ENCODE measurements around the gene MTX3. TPM values are rescaled to one million over a fixed set of nuclear protein-coding genes. Genes with fewer than 3 reads are reported as not detected.
A peak's percentile ranks its signal among the peaks of the same experiment; 100 is the strongest.

Gene MTX3
- total RNA-seq, 3 donors from 2014 or later (not counting 1 experiment from before 2014, with no cell fraction given): 10.6 to 13.6 (median 10.9) TPM

DNA sequence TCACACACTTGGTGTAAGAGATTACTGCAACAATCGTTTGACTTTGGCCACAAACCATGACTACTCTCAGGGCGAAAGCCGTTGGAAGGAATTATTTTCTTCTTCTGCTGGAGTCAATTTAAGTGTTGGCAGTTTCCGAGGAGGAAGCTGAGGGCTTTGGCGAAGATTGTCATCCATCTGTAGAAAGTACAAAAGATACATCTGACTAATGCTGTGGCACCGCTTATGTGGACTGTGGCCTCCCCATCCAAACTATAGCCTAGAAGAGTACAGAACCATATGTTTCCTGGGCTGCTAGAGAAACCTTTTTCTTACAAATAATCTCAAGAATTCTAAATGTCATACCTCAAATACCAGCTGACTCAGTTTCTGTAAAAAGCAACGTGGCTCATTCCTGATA is 7.4 kb downstream of the MTX3 start:
- Mint-ChIP-seq H3K9me3 (no peaks in the 10 kb centered on the region), H3K4me1 (no peaks in the 10 kb centered on the region), H3K4me3 (no peak overlapping the region), H3K27me3 (ENCODE audit: low read depth in 2 of 2) (no peaks in the 10 kb centered on the region), H3K36me3 (peaks cover 46% of the 10 kb centered on the region), H3K27ac (no peak overlapping the region)
- H3K9me3 ChIP-seq (ENCODE audit: control insufficient read depth, insufficient read depth, low read length): no peaks in the 10 kb centered on the region
- no peak overlapping the region for H3K4me3 ChIP-seq (ENCODE audit: low read length)
- TF ChIP-seq, protein P1, sequence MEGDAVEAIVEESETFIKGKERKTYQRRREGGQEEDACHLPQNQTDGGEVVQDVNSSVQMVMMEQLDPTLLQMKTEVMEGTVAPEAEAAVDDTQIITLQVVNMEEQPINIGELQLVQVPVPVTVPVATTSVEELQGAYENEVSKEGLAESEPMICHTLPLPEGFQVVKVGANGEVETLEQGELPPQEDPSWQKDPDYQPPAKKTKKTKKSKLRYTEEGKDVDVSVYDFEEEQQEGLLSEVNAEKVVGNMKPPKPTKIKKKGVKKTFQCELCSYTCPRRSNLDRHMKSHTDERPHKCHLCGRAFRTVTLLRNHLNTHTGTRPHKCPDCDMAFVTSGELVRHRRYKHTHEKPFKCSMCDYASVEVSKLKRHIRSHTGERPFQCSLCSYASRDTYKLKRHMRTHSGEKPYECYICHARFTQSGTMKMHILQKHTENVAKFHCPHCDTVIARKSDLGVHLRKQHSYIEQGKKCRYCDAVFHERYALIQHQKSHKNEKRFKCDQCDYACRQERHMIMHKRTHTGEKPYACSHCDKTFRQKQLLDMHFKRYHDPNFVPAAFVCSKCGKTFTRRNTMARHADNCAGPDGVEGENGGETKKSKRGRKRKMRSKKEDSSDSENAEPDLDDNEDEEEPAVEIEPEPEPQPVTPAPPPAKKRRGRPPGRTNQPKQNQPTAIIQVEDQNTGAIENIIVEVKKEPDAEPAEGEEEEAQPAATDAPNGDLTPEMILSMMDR (IDR thresholded peaks at IDR 0.05): no peak
- WGBS (ENCODE audit: insufficient coverage): 96% methylated on average over 7 of the region's 7 CpGs
- no peak for ATAC-seq
- no peaks in the 10 kb centered on the region for H3K4me1 ChIP-seq (ENCODE audit: control insufficient read depth, insufficient read depth, low read length)
- H3K27ac ChIP-seq (ENCODE audit: low read length): no peak overlapping the region
- intact Hi-C loops (cut with micrococcal nuclease): no loop called here
- H3K27me3 ChIP-seq (ENCODE audit: control insufficient read depth, insufficient read depth, low read length): no peaks in the 10 kb centered on the region
- DNase-seq: no peak
- H3K36me3 ChIP-seq (ENCODE audit: control insufficient read depth, insufficient read depth, low read length): peaks cover 69% of the 10 kb centered on the region

DNA sequence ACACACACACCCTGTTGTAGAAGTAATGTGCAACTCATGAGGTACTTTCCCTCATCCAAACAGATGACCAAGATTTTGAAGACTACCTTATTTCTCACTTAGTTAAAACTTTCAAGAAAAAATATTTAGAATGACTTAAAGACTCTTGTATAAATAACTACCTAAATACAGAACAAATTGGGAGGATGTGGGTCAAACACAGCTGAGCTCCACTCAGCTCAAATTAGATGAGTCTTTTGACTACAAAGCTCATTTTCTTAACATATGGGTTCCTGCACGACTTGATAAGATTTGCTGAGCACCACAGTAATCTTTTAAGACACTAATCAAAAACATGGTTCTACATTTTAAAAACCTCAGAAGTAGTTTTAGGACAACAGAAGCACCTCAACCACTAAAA is 8.9 kb downstream of the MTX3 start:
- intact Hi-C loops (cut with micrococcal nuclease): no loop called here
- Mint-ChIP-seq H3K9me3 (no peaks in the 10 kb centered on the region), H3K36me3 (peaks cover 59% of the 10 kb centered on the region), H3K27me3 (ENCODE audit: low read depth in 2 of 2) (no peaks in the 10 kb centered on the region), H3K4me1 (no peaks in the 10 kb centered on the region), H3K27ac (no peak overlapping the region), H3K4me3 (no peak overlapping the region)
- ATAC-seq (no peak), DNase-seq (peak in 1 of 2 donors; percentile 3)
- Histone ChIP-seq H3K9me3 (ENCODE audit: control insufficient read depth, insufficient read depth, low read length) (no peaks in the 10 kb centered on the region), H3K4me3 (ENCODE audit: low read length) (no peak overlapping the region), H3K27ac (ENCODE audit: low read length) (no peak overlapping the region), H3K4me1 (ENCODE audit: control insufficient read depth, insufficient read depth, low read length) (no peaks in the 10 kb centered on the region), H3K27me3 (ENCODE audit: control insufficient read depth, insufficient read depth, low read length) (no peaks in the 10 kb centered on the region), H3K36me3 (ENCODE audit: control insufficient read depth, insufficient read depth, low read length) (peaks cover 73% of the 10 kb centered on the region)
- 38% methylated on average over 1 of the region's 1 CpG for WGBS (ENCODE audit: insufficient coverage)
- TF ChIP-seq, protein P1 (IDR thresholded peaks at IDR 0.05): no peak

DNA sequence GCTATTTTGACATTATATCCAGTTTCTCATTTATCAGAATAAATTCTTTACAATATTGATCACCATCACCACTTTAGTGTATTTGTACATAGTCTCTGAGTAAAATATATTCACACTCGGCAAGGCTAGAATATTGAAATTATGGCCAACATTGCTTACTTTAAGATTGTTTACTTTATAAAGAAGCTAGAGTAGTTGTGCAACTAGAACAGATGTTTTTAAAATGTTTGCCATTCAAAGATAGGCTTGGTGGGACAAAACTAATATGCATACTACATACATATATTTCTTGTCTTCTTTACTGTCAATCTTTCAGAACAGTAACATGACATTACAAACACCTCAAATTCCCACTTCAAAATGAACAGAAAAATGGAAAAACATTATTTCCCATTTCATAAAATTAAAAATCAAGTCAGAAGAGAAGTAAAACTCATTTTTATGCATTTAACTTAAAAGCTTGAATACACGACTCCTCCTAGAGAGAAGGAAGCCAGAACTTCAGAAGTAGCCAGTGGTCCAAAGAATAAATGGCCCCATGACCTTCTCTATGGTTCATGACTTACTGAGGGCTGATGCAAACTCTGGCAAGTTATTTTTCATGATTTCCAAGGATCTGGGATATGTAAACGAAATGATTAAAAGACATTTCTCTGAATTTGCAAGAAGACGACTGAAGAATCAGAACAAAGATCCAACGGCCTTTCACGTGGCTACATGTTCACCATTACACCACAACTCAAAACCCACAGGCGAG is 14.1 kb downstream of the MTX3 start:
- Mint-ChIP-seq H3K4me3 (no peak overlapping the region), H3K36me3 (peaks cover 26% of the 10 kb centered on the region), H3K4me1 (no peaks in the 10 kb centered on the region), H3K27ac (no peak overlapping the region), H3K9me3 (no peaks in the 10 kb centered on the region), H3K27me3 (ENCODE audit: low read depth in 2 of 2) (peaks cover 0 to 3% of the 10 kb centered on the region in 2 donors)
- WGBS (ENCODE audit: insufficient coverage): 92% methylated on average over 6 of the region's 7 CpGs
- Histone ChIP-seq H3K9me3 (ENCODE audit: control insufficient read depth, insufficient read depth, low read length) (no peaks in the 10 kb centered on the region), H3K27me3 (ENCODE audit: control insufficient read depth, insufficient read depth, low read length) (no peaks in the 10 kb centered on the region), H3K4me3 (ENCODE audit: low read length) (no peak overlapping the region), H3K4me1 (ENCODE audit: control insufficient read depth, insufficient read depth, low read length) (no peaks in the 10 kb centered on the region), H3K36me3 (ENCODE audit: control insufficient read depth, insufficient read depth, low read length) (peaks cover 35% of the 10 kb centered on the region), H3K27ac (ENCODE audit: low read length) (no peak overlapping the region)
- ATAC-seq (no peak), DNase-seq (no peak)
- intact Hi-C loops (cut with micrococcal nuclease): no loop called here
- TF ChIP-seq, protein P1 (IDR thresholded peaks at IDR 0.05): no peak

DNA sequence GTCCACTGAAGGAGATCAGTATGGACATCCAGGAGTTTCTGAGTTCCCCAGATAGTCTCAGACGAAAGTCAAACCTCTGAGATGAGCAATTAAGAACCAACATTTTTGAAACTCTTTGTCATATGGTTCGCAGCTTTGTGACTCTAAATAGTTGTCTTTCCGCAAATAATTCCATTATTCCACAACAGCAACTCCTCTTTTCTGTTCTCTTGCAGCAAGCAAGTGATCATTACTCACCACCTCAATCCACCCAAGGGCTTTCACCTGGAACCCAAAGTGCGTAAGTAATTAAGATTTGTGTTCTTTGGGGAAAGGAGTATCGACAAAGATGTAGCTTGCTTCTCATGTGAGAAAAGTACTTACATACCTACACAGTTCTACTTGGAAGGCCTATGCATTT is 15.6 kb downstream of the MTX3 start:
- H3K4me3 ChIP-seq (ENCODE audit: low read length): no peak overlapping the region
- H3K4me1 Mint-ChIP-seq: no peaks in the 10 kb centered on the region
- ATAC-seq: no peak
- H3K27ac ChIP-seq (ENCODE audit: low read length): no peak overlapping the region
- intact Hi-C loops (cut with micrococcal nuclease): no loop called here
- no peaks in the 10 kb centered on the region for H3K4me1 ChIP-seq (ENCODE audit: control insufficient read depth, insufficient read depth, low read length)
- H3K9me3 ChIP-seq (ENCODE audit: control insufficient read depth, insufficient read depth, low read length): no peaks in the 10 kb centered on the region
- H3K36me3 ChIP-seq (ENCODE audit: control insufficient read depth, insufficient read depth, low read length): peaks cover 25% of the 10 kb centered on the region
- DNase-seq: no peak
- H3K36me3 Mint-ChIP-seq: peaks cover 22% of the 10 kb centered on the region
- no peaks in the 10 kb centered on the region for H3K9me3 Mint-ChIP-seq
- no peak overlapping the region for H3K27ac Mint-ChIP-seq
- TF ChIP-seq, protein P1 (IDR thresholded peaks at IDR 0.05): no peak
- no peaks in the 10 kb centered on the region for H3K27me3 ChIP-seq (ENCODE audit: control insufficient read depth, insufficient read depth, low read length)
- no peak overlapping the region for H3K4me3 Mint-ChIP-seq
- peaks cover 0 to 6% of the 10 kb centered on the region in 2 donors for H3K27me3 Mint-ChIP-seq (ENCODE audit: low read depth in 2 of 2)
- 92% methylated on average over 3 of the region's 5 CpGs for WGBS (ENCODE audit: insufficient coverage)

Measured in natural killer cell (primary cell).